NCI-H2196 treated with DMSO at 0.1 percent for 48 hours (cell line): Measurements from ENCODE around the gene SLC1A3.

Experiments
- DNase-seq: peaks from one replicate; lab custom pipeline; 2025; ENCODE audit not compliant: unreplicated experiment; lab: John Stamatoyannopoulos, UW

SLC1A3 gene

DNA sequence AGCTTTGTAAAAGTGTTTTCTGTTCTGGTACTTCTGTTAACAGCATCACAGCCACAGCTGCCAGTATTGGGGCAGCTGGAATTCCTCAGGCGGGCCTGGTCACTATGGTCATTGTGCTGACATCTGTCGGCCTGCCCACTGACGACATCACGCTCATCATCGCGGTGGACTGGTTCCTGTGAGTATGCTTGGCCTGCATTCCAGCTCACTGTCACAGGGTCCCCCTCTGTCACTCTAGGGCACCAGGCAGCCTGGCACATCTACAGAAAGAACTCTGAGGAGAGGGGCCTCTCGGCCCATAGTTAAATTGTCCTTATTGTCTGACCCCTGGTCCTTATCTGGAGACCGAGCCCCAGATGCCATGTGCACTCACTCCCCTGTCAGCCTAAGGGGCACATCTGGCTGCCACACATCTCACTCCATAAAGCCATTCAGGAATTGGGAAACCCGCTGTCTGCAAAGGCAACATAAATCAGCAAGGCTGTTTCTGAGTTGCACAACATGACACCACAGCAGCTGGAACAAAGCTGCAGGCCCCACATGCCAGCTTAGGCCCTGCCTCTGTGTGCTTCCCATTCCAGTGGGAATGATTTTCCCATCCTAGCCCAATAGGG, 77.5 kb downstream of the SLC1A3 start:
- no peak for DNase-seq

DNA sequence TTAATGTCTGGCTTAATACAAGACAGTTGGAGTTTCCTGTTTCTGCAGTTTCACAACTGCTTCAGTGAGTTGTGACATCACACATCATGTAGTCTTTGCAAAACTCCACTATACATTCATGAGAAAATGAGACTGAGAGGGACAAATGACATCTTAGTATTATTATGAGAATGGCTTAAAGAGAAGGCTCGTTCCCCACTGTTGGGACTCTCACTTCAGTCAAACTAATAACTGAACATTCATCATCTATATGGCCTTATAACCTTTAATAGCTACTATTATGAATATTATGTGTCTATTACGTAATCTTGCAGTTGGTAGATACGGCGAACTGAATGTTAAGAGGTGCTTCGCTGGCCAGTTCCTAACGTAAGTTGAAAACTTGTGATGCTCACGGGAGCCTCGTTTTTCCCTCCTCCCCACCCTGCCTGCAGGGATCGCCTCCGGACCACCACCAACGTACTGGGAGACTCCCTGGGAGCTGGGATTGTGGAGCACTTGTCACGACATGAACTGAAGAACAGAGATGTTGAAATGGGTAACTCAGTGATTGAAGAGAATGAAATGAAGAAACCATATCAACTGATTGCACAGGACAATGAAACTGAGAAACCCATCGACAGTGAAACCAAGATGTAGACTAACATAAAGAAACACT, 79.4 kb downstream of the SLC1A3 start:
- no peak for DNase-seq

DNA sequence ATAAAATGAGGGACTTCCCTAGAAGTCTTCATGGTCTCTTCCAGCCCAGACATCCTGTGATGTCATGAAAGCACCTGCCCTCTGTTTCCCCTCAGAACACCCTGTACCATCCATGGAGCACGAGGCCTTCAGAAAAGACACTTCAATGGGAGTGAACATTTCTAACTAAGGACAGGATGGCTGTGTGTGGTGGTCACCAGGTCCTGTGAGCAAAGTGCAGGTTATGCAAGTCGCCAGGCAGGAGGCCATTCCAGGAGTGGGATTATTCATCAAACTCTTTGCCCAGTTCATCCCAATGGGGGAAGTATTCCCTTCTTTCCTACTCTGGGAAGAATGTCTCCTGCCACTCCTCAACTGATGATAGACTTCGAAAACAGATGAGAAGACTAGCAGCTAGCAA, 80.5 kb downstream of the SLC1A3 start:
- DNase-seq = no peak

GRCh38 chr5:36688722-36689121, 82.3 kb downstream of the SLC1A3 start:
- no peak for DNase-seq

- no peak for DNase-seq
Observed at GRCh38 chr5:36689225-36689624, 82.8 kb downstream of the SLC1A3 start.

GRCh38 chr5:36690041-36690961, 83.9 kb downstream of the SLC1A3 start:
- DNase-seq = peak; percentile 19

GRCh38 chr5:36691226-36691625, 84.8 kb downstream of the SLC1A3 start:
- DNase-seq = no peak

DNA sequence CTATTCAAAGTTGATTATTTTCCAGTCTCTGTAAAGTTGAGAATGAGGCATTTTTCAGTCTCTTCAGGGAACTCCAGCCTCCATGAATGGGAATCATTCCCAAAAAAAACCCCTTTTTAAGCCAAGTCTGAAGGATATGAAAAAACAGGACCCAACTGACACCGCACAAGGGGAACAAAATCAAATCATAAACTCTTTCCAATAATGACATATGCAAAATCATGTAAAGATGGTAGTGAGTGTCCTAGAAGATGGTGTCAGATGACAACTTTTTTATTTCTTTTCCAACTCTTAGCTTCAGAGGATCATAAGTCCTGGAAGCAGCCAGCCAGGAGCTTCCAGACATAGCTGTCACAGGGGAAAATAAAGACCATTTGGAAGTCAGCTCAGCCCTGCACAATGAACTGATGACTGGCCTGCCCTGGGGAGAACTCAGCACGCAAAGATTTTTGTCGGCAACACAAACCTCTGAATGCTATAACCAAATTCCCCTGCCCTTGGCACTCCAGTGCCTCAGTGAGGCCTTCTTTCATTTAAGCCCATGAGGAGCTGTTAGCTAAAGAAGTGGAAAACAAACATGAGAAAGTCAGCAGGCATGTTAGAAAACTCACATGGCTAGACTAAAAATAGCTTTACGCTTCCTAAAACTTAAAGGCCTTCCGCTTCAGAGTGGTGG, 85.4 kb downstream of the SLC1A3 start:
- no peak for DNase-seq

DNA sequence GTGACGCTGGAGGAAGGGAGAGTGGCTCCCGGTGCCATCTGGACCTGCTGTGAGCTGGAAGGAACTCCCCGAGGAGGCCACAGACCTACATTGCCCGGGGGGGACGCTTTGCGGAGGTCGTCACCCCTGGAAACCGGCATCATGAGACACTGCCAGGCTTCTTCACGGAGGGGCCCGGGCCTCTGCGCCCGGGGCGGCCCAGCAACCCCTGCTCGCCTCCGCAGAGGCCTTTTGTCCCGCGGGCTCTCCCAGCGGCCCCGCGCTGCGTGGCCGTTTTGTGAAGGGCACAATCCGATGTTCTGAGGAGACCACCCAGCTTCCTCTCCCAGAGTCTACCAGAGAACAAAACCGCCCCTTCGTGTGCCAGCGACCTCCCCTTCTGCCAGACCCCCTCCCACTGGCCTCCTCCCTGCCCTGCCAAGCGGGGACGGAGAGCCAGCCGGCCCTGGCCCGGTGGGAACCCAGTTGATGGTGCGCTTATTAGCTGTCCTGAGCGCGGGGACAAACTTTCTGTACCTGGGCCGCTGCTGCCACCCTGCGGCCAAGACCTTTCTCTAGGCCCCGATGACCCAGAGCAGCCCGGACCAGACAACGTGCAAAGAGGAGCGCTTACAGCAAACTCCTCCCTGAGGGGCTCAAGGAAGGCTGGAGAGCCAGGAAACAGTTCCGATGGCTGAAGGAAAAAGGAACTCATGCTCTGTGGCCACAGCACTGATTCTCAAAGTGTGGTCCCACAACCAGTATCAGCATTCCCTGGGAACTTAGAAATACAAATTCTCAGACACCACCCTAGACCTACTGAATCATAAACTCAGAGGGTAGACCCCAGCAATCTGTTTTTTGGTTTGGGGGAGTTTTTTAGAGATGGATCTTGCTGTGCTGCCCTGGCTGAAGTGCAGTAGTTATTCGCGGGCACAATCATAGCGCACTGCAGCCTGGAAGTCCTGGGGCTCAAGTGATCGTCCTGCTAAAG, 86.7 kb downstream of the SLC1A3 start:
- DNase-seq = no peak

DNA sequence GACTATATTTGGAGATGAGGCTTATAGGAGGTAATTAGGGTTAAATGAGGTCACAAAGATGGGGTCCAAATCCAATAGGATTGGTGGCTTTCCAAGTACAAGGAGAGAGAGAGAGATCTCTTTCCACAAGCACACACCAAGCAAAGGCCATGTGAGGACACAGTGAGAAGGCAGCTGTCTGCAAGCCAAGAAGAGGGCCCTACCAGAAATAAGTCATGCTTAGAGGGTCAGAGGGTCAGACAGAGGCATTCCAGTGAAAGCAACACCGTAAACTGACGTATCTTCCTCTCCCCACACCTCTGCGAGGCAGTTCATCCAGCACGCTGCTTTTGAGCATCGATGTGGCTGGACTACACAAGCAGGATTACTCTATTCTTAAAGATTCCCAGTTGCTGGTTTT, 87.9 kb downstream of the SLC1A3 start:
- DNase-seq = no peak

DNA sequence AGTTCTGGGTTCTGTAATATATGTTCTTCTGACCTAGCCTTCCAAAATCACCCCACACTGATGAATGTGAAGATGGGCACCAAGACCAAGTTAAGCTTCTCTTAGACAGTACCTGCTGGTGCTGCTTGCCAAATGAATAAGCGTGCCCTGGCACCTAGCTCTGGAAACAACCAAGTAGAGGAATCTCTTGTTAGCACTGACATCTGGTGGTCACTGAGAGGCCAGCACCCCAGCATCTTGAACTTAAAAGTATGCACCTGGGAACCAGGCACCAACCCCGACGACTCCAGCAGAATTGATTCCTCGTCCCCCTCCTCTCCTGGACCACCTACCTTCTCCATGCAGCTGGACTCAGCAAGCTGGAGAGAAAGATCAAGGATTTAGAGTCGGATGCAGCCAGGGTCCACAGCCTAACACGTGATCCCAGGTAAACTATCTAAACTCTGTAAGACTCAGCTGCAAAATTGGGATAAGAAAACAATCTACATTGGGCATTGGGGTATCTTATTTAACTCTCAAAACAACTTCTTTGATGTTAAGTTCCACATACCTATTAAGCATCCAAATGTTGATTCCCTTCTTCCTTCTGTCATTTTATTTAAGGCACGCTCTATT, 89.8 kb downstream of the SLC1A3 start:
- DNase-seq = peak; percentile 16

- DNase-seq = no peak
Observed at GRCh38 chr5:36698031-36698430, 91.6 kb downstream of the SLC1A3 start.

DNA sequence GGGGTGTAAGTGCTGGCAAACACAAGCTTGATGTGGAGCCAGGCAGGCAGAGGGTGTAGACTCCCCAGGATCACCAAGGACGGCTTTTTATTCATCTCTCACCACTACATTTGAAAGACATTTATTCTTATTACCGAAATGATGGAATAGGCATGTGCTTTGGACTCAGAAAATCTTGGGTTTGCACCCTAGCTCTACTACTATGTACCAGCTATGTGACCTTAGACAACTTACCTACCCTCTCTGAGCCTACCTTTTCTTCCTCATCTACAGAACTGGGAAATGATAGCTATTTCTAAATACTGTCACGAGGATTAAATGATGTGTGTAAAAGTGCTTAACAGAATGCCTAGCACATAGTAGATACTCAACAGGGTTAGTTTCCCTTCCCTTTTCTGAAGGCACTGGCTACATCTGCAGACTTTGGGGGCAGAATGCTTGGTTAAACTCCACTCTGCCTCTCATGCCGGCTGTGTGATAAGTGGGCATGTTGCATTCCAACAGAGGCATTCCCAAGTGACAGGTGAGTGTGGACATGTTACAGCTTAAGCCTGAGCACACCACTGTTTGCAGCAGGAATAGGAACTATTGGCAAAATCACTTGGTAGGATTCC, 94.8 kb downstream of the SLC1A3 start:
- no peak for DNase-seq

GRCh38 chr5:36703245-36703860, 96.9 kb downstream of the SLC1A3 start:
- no peak for DNase-seq

DNA sequence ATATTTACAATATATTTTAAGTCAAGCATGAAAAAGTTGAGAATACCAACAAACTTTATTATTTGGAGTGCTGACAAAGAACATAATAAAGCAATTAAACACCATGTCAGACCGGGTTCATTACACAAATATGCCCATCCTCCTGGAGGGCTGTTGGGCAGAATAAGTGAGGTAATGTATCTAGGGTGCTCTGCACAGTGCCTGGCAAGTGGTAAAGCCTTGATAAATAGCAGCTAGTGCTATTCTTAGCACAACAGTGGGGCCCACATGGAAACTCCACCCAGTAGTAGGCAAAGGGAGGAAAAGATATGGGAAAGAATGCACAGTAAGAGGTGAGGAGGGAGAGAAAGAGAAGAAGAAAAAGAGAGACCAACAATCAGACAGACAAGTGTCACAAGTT, 97.7 kb downstream of the SLC1A3 start:
- no peak for DNase-seq

- no peak for DNase-seq
Observed at GRCh38 chr5:36705055-36705454, 98.6 kb downstream of the SLC1A3 start.

- no peak for DNase-seq
Observed at GRCh38 chr5:36706662-36707061, 100.3 kb downstream of the SLC1A3 start.

- DNase-seq = no peak
Observed at GRCh38 chr5:36708996-36709395, 102.6 kb downstream of the SLC1A3 start.

DNA sequence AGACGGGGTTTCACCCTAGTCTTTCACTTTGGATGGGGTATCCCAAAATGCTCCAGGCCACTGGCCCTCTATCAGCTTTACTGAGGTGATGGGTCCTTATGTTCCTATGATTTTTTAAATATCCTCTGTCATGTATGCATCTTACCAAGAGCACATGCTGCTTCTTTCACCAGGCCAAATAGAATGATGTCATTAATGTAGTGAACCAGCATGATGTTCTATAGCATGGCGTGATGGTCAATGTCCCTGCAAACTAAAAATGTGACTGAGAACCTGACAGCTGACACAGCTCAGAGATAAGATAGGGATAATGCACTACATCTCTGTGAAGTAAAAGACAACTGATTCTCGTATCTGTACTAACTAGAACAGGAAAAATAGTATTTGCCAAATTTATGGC, 103.6 kb downstream of the SLC1A3 start:
- no peak for DNase-seq
